Melanocyte of skin (primary cell): ENCODE results near the gene ZNF503. TPM values are rescaled to one million over a fixed set of nuclear protein-coding genes. Genes with fewer than 3 reads are reported as not detected.

Experiments
- total RNA-seq, 2 donors: library from RNA; depleted of rRNA; stranded (reverse); fragments of >200 nt; gene quantifications; 2 replicates each; pipeline ENCODE4 v1.2.3, GENCODE V29; 2012

ZNF503 gene, protein sequence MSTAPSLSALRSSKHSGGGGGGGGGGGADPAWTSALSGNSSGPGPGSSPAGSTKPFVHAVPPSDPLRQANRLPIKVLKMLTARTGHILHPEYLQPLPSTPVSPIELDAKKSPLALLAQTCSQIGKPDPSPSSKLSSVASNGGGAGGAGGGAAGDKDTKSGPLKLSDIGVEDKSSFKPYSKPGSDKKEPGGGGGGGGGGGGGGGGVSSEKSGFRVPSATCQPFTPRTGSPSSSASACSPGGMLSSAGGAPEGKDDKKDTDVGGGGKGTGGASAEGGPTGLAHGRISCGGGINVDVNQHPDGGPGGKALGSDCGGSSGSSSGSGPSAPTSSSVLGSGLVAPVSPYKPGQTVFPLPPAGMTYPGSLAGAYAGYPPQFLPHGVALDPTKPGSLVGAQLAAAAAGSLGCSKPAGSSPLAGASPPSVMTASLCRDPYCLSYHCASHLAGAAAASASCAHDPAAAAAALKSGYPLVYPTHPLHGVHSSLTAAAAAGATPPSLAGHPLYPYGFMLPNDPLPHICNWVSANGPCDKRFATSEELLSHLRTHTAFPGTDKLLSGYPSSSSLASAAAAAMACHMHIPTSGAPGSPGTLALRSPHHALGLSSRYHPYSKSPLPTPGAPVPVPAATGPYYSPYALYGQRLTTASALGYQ
- total RNA-seq: 10 to 100 TPM in 1 of 2 donors, 1 to 10 TPM in 1; 8.3 to 14.0 TPM

DNA sequence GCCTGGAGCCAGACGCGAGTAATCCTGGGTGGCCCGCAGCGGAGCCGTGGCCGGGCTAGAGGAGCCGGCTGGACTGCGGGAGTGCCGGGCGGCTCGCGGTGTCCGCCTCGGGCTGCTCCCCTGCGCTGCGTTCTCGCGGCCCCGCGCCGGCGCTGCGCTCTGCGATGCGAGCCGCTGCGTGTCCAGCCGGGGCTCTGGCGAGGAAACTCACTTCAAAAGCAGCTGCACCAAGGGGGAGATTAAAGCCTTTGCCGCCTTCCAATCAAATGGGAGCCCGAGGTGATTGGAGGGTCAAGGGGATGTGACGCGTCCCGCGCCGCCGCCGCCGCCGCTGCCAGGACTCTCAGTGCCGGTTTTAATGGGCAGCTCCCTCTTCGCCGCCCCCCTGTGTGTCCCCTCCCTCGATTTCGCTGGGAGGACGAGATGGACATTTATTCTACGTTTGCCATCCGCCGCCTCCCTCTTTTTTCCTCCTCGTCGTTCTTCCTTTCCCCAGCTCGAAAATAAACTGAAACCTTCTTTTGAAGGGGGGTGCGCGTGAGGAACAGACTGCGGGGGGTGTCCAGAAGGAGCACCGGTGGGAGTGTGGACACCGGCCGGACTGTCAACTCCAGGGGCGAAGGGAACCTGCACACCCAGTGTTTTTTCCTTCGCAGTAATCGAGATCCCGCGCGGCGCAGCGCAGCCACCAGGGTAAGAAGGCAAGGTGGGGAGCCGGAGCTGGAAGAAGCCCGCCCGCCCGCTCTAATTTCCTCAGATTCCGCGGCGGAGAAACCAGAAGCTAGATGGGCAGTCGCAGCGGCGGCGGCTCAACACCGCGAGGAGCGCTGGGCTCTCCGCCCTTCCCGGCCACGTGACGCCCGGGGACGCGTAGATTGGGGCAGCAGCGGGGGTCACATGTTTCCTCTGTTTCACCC, at the start of gene ZNF503:
Gene ZNF503 (minus strand): TSS at position 196 of the 917 bp plus-strand sequence. CDS start 345 bp downstream, outside the sequence.

DNA sequence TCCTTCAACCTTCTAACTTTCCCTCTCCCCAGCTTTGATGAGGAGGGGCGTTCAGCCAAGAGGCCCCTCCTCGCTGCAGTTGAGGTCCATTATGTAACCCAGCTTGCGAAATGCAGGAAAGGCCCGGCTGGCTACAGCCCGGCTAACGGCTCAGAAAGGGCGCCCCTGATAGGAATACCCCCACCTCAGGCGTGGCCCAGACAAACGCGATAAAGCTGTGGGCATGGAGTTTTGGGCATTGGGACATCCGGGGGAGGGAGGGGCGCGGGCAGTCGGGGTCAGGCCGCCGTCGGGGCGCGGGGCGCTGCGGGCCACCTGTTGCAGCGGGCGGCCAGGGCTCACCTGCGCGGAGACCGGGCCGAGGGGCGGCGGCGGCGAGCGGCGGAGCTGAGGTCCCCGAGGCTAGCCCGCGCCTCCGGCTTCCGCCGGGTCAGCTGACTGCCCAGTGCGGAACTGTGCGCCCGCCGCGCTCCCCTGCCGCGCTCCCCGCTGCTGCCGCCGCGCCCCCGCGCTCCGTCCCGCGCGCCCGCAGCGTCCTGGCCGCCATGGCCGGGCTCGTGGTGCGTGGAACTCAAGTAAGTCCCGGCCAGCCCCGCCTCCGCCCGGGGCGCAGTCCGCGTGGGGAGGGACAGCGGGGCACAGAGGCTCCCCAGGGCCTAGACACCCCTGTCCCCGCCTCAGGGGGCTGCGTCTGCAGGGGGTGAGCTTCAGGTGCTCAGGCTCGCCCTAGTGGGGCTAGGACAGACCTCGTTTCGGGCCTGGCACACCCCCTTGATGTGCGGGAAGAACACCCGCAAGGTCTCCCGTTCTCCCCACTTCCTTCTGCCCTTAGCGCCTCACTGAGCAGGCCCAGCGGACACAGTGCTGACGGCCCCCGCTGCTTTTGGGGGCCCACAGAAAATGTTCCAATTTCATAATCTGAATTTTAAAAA, 29.9 kb upstream of the ZNF503 start, which contains the start of gene LRMDA:
Gene LRMDA (plus strand): TSS at position 445 of the 932 bp plus-strand sequence.

Other genes starting within 250 kb of the ZNF503 start
- 100 to 1,000 TPM; 111 to 197 TPM for gene VDAC2, start 191.0 kb downstream of the ZNF503 start, total RNA-seq
- 10 to 100 TPM; 10.7 to 12.0 TPM for gene COMTD1, start 165.8 kb downstream of the ZNF503 start, total RNA-seq
- gene LRMDA, start 29.9 kb upstream of the ZNF503 start, total RNA-seq: 10 to 100 TPM; 26.6 to 29.9 TPM